ENCODE results near the gene GTF3A. TPM values are rescaled to one million over a fixed set of nuclear protein-coding genes. Genes with fewer than 3 reads are reported as not detected.

The GTF3A gene
- total RNA-seq, 1 experiment from 2014 or later, result 85.2 TPM

- no peak for DNase-seq (ENCODE audit: low read depth)
These were observed 23.9 kb downstream of the GTF3A start for GRCh38 chr13:27448308-27448707.

- no peak for DNase-seq (ENCODE audit: low read depth)
These were observed 24.7 kb downstream of the GTF3A start for GRCh38 chr13:27449081-27449603.

GRCh38 chr13:27449936-27450828 is 25.8 kb downstream of the GTF3A start, which contains the start of gene MTIF3:
TSS of gene MTIF3 (minus strand) at chr13:27450564. CDS start at chr13:27440448, 10,116 bp downstream.
- peak; percentile 93 for DNase-seq (ENCODE audit: low read depth)

- peak; percentile 9 for DNase-seq (ENCODE audit: low read depth)
These were observed 26.6 kb downstream of the GTF3A start for GRCh38 chr13:27450921-27451471.

GRCh38 chr13:27455331-27455855 is 31.0 kb downstream of the GTF3A start:
- DNase-seq (ENCODE audit: low read depth), result no peak

GRCh38 chr13:27461940-27462584 is 37.6 kb downstream of the GTF3A start:
- no peak for DNase-seq (ENCODE audit: low read depth)

- no peak for DNase-seq (ENCODE audit: low read depth)
These were observed 39.1 kb downstream of the GTF3A start for GRCh38 chr13:27463500-27463899.

GRCh38 chr13:27465611-27466010 is 41.2 kb downstream of the GTF3A start:
- DNase-seq (ENCODE audit: low read depth), result no peak

- DNase-seq (ENCODE audit: low read depth), result no peak
These were observed 42.1 kb downstream of the GTF3A start for GRCh38 chr13:27466513-27466912.

- no peak for DNase-seq (ENCODE audit: low read depth)
These were observed 45.8 kb downstream of the GTF3A start for GRCh38 chr13:27470075-27470820.

- no peak for DNase-seq (ENCODE audit: low read depth)
These were observed 48.0 kb downstream of the GTF3A start for GRCh38 chr13:27472441-27472840.

GRCh38 chr13:27472941-27473340 is 48.5 kb downstream of the GTF3A start:
- DNase-seq (ENCODE audit: low read depth), result no peak

GRCh38 chr13:27474751-27475268 is 50.4 kb downstream of the GTF3A start:
- DNase-seq (ENCODE audit: low read depth), result no peak

GRCh38 chr13:27476943-27477703 is 52.7 kb downstream of the GTF3A start:
- DNase-seq (ENCODE audit: low read depth), result peak; percentile 38

- DNase-seq (ENCODE audit: low read depth), result peak; percentile 28
These were observed 57.3 kb downstream of the GTF3A start for GRCh38 chr13:27481766-27482165.

- DNase-seq (ENCODE audit: low read depth), result no peak
These were observed 58.6 kb downstream of the GTF3A start for GRCh38 chr13:27482983-27483382.

GRCh38 chr13:27483421-27483820 is 59.0 kb downstream of the GTF3A start:
- no peak for DNase-seq (ENCODE audit: low read depth)
